OCI-LY3 (cell line): Measurements from ENCODE around the gene ABHD12.

Experiments
- H2AFZ ChIP-seq: fragments of 200-600, 300-600 bp; shearing (Covaris generic); 2 replicates; pipeline ENCODE4 v1.6.0; 2014; ENCODE audit warnings: antibody characterized with exemption, low read depth, low read length
- H3K27ac ChIP-seq: fragments of 200-600, 300-600 bp; sonication (generic); 2 replicates; pipeline ENCODE4 v1.5.1; 2014; ENCODE audit warnings: mild to moderate bottlenecking, low read length, moderate library complexity, mixed read lengths
- H3K27me3 ChIP-seq: fragments of 200-600, 300-600 bp; sonication (generic); 2 replicates; pipeline ENCODE4 v1.6.1; 2014; ENCODE audit warnings: low read depth, low read length, mixed read lengths
- H3K36me3 ChIP-seq: fragments of 200-600, 300-600 bp; sonication (generic); replicated peaks from 2 replicates; pipeline ENCODE3; 2014; ENCODE audit warnings: low read depth, low read length, mixed read lengths
- H3K4me1 ChIP-seq: fragments of 300-600, 200-600 bp; sonication (generic); 2 replicates; pipeline ENCODE4 v1.6.1; 2014; ENCODE audit warnings: low read length, mixed read lengths
- H3K4me2 ChIP-seq: fragments of 200-600, 300-600 bp; sonication (generic); 2 replicates; pipeline ENCODE4 v1.6.1; 2014; ENCODE audit warnings: low read length, mixed read lengths
- H3K4me3 ChIP-seq: fragments of 300-600, 200-600 bp; sonication (generic); 2 replicates; pipeline ENCODE4 v1.5.1; 2014; ENCODE audit warnings: antibody characterized with exemption, mild to moderate bottlenecking, low read length, moderate library complexity
- H3K79me2 ChIP-seq: fragments of 300-600, 200-600 bp; shearing (Covaris generic); 2 replicates; pipeline ENCODE4 v1.6.1; 2014; ENCODE audit warnings: mild to moderate bottlenecking, low read length, mixed read lengths
- H3K9ac ChIP-seq: fragments of 300-600, 200-600 bp; shearing (Covaris generic); 2 replicates; pipeline ENCODE4 v1.6.0; 2014; ENCODE audit warnings: mild to moderate bottlenecking, low read length, moderate library complexity
- H3K9me3 ChIP-seq: fragments of 200-600, 300-600 bp; shearing (Covaris generic); 2 replicates; pipeline ENCODE4 v1.6.1; 2014; ENCODE audit warnings: low read length, mixed read lengths; ENCODE audit not compliant: insufficient read depth
- H4K20me1 ChIP-seq: fragments of 200-600, 300-600 bp; sonication (generic); 2 replicates; pipeline ENCODE4 v1.6.1; 2016; ENCODE audit warnings: low read length, mixed read lengths; ENCODE audit not compliant: insufficient read depth
- CTCF ChIP-seq: fragments of 200-600, 300-600 bp; sonication (generic); IDR thresholded peaks from 2 replicates; pipeline ENCODE4 v1.5.1; 2014; ENCODE audit warnings: antibody characterized with exemption, low read length, low read depth
- EZH2phosphoT487 ChIP-seq: fragments of 200-600 bp; shearing (Covaris generic); IDR thresholded peaks from 2 replicates; pipeline ENCODE4 v1.6.1; 2018; ENCODE audit warnings: antibody characterized with exemption, mixed run types, low read depth

Gene ABHD12

GRCh38 chr20:25394996-25395395 lies 4.4 kb upstream of the ABHD12 start:
- Histone ChIP-seq H3K9me3 (no peaks in the 10 kb centered on the region), H2AFZ (no peak overlapping the region), H3K79me2 (peaks cover 5% of the 10 kb centered on the region), H3K36me3 (no peaks in the 10 kb centered on the region), H4K20me1 (no peaks in the 10 kb centered on the region), H3K4me3 (no peak overlapping the region), H3K27ac (no peak overlapping the region), H3K27me3 (0 out of 2 replicates have a peak, but pooled peaks cover 11% of the 10 kb centered on the region), H3K4me1 (peaks cover 9% of the 10 kb centered on the region; the same call in 1 of the 2 replicates), H3K9ac (no peak overlapping the region), H3K4me2 (no peak overlapping the region)
- no peak for TF ChIP-seq CTCF
- TF ChIP-seq EZH2phosphoT487, result no peak

GRCh38 chr20:25394276-25394675 lies 3.6 kb upstream of the ABHD12 start:
- no peak overlapping the region for H2AFZ ChIP-seq
- H3K9ac ChIP-seq, result no peak overlapping the region
- TF ChIP-seq CTCF (no peak), EZH2phosphoT487 (no peak)
- H3K4me2 ChIP-seq, result no peak overlapping the region
- H3K4me3 ChIP-seq, result no peak overlapping the region
- H3K27me3 ChIP-seq, result 0 out of 2 replicates have a peak, but pooled peaks cover 11% of the 10 kb centered on the region
- H3K4me1 ChIP-seq, result peaks cover 14% of the 10 kb centered on the region
- H3K79me2 ChIP-seq, result peaks cover 12% of the 10 kb centered on the region
- no peak overlapping the region for H3K27ac ChIP-seq
- no peaks in the 10 kb centered on the region for H3K36me3 ChIP-seq
- H3K9me3 ChIP-seq, result no peaks in the 10 kb centered on the region
- no peaks in the 10 kb centered on the region for H4K20me1 ChIP-seq

GRCh38 chr20:25389858-25390537 lies 637 bp downstream of the ABHD12 start:
- no peaks in the 10 kb centered on the region for H3K27me3 ChIP-seq
- peak overlapping the region; percentile 89 for H3K4me2 ChIP-seq
- H3K9me3 ChIP-seq, result no peaks in the 10 kb centered on the region
- H3K27ac ChIP-seq, result peak overlapping the region; percentile 17
- H3K9ac ChIP-seq, result peak overlapping the region; percentile 93
- peak overlapping the region; percentile 60; the same call in 1 of the 2 replicates for H2AFZ ChIP-seq
- H3K4me1 ChIP-seq, result peaks cover 8% of the 10 kb centered on the region
- peak overlapping the region; percentile 98 for H3K4me3 ChIP-seq
- H3K79me2 ChIP-seq, result peaks cover 34% of the 10 kb centered on the region
- no peak for TF ChIP-seq EZH2phosphoT487
- TF ChIP-seq CTCF, result no peak
- no peaks in the 10 kb centered on the region for H4K20me1 ChIP-seq
- H3K36me3 ChIP-seq, result no peaks in the 10 kb centered on the region

- no peak overlapping the region for H2AFZ ChIP-seq
- no peak for TF ChIP-seq CTCF
- no peak for TF ChIP-seq EZH2phosphoT487
- H4K20me1 ChIP-seq, result no peaks in the 10 kb centered on the region
- H3K9ac ChIP-seq, result peak overlapping the region; percentile 93
- H3K9me3 ChIP-seq, result no peaks in the 10 kb centered on the region
- no peak overlapping the region for H3K27ac ChIP-seq
- H3K79me2 ChIP-seq, result peaks cover 39% of the 10 kb centered on the region
- peak overlapping the region; percentile 98 for H3K4me3 ChIP-seq
- H3K36me3 ChIP-seq, result no peaks in the 10 kb centered on the region
- peak overlapping the region; percentile 89 for H3K4me2 ChIP-seq
- H3K4me1 ChIP-seq, result peaks cover 8% of the 10 kb centered on the region
- no peaks in the 10 kb centered on the region for H3K27me3 ChIP-seq
Measured at GRCh38 chr20:25389401-25389857, 1.2 kb downstream of the ABHD12 start.
